GM21423 (cell line): ENCODE measurements around the gene TESMIN.

Experiments
- ATAC-seq: cut with Tn5 transposase; IDR thresholded peaks from one replicate; pipeline ENCODE4 v1.9.1; 2021; ENCODE audit warnings: mild to moderate bottlenecking, moderate library complexity; ENCODE audit not compliant: unreplicated experiment

TESMIN gene

GRCh38 chr11:68664141-68664540, 87.2 kb downstream of the TESMIN start:
- no peak for ATAC-seq

- no peak for ATAC-seq
Observed at GRCh38 chr11:68663482-68664010, 87.8 kb downstream of the TESMIN start.

GRCh38 chr11:68661697-68662603, 89.4 kb downstream of the TESMIN start:
- ATAC-seq, result no peak

GRCh38 chr11:68661014-68661413, 90.3 kb downstream of the TESMIN start:
- no peak for ATAC-seq

- no peak for ATAC-seq
Observed at GRCh38 chr11:68660066-68660810, 91.1 kb downstream of the TESMIN start.

- ATAC-seq, result no peak
Observed at GRCh38 chr11:68659158-68659921, 92.0 kb downstream of the TESMIN start.

GRCh38 chr11:68658661-68659060, 92.7 kb downstream of the TESMIN start:
- ATAC-seq, result no peak

- ATAC-seq, result no peak
Observed at GRCh38 chr11:68658097-68658496, 93.2 kb downstream of the TESMIN start.
